Panc1 (cell line): ENCODE results near the gene EID2.

Experiments used
- POLR2AphosphoS5 ChIP-seq: IDR thresholded peaks from 2 replicates; pipeline ENCODE4 v1.6.1; 2012; ENCODE audit warnings: mild to moderate bottlenecking, low read depth, low read length, moderate library complexity
- REST ChIP-seq, 2 experiments: IDR thresholded peaks; 2 replicates each; pipeline ENCODE4 v1.6.1; 2011 to 2012; ENCODE audit warnings: low read depth in 2 of 2, control low read depth in 1 of 2, low read length in 1 of 2, mild to moderate bottlenecking in 1 of 2, moderate library complexity in 1 of 2; ENCODE audit not compliant: insufficient read depth in 1 of 2
- SIN3A ChIP-seq: IDR thresholded peaks from 2 replicates; pipeline ENCODE4 v1.6.1; 2012; ENCODE audit warnings: low read depth, mild to moderate bottlenecking, low read length, moderate library complexity, borderline replicate concordance; ENCODE audit not compliant: insufficient read depth
- TCF7L2 ChIP-seq: IDR thresholded peaks from 2 replicates; pipeline ENCODE4 v1.6.1; 2011; ENCODE audit warnings: mild to moderate bottlenecking, low read depth, low read length, inconsistent platforms
- TF ChIP-seq, protein P1 (sequence below): fragments of 450-650 bp; IDR thresholded peaks from 2 replicates; pipeline ENCODE4 v1.5.1; 2017; ENCODE audit warnings: mild to moderate bottlenecking

GRCh38 chr19:39494661-39495060, 45.3 kb downstream of the EID2 start:
- TF ChIP-seq POLR2AphosphoS5 (no peak), TCF7L2 (no peak), REST (IDR thresholded peaks at IDR 0.05; ENCODE audit: insufficient read depth in 1 of 2, low read depth in 2 of 2, low read length in 1 of 2) (no peak), SIN3A (no peak)
- TF ChIP-seq, protein P1, sequence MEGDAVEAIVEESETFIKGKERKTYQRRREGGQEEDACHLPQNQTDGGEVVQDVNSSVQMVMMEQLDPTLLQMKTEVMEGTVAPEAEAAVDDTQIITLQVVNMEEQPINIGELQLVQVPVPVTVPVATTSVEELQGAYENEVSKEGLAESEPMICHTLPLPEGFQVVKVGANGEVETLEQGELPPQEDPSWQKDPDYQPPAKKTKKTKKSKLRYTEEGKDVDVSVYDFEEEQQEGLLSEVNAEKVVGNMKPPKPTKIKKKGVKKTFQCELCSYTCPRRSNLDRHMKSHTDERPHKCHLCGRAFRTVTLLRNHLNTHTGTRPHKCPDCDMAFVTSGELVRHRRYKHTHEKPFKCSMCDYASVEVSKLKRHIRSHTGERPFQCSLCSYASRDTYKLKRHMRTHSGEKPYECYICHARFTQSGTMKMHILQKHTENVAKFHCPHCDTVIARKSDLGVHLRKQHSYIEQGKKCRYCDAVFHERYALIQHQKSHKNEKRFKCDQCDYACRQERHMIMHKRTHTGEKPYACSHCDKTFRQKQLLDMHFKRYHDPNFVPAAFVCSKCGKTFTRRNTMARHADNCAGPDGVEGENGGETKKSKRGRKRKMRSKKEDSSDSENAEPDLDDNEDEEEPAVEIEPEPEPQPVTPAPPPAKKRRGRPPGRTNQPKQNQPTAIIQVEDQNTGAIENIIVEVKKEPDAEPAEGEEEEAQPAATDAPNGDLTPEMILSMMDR, result no peak
